A549 treated with GW870086 at 1 μM for 4 hours (cell line): ENCODE data around the gene RBM4B. TPM values are rescaled to one million over a fixed set of nuclear protein-coding genes. Genes with fewer than 3 reads are reported as not detected.

Experiments
- total RNA-seq: library from RNA; stranded (reverse); fragments of 200-300 nt; extraction: Qiagen RNA extraction; gene quantifications from 5 replicates; pipeline ENCODE4 v1.2.3, GENCODE V29; 2022; ENCODE audit warnings: low read depth

Gene RBM4B
- 18.5 to 19.9 TPM (median 18.9 TPM) in 5 replicates for total RNA-seq

GRCh38 chr11:66677599-66678375, at the start of gene RBM4B:
Gene RBM4B (minus strand): TSS chr11:66677887. CDS start chr11:66677079, 808 bp downstream.

GRCh38 chr11:66638177-66639065, 39.3 kb downstream of the RBM4B start, which contains the start of gene RBM4:
Gene RBM4 (plus strand): TSS chr11:66638703. CDS start chr11:66639712, 1,009 bp downstream.

GRCh38 chr11:66616379-66617154, 61.1 kb downstream of the RBM4B start, which contains the start of gene RBM14:
Gene RBM14 (plus strand): TSS chr11:66616630. CDS start chr11:66616721, 91 bp downstream.

Other genes with a start within 250 kb of the RBM4B start
- 98.8 to 122 TPM (median 111 TPM) in 5 replicates for gene MRPL11, start 239.0 kb downstream of the RBM4B start, total RNA-seq
- gene PELI3, start 211.0 kb downstream of the RBM4B start, total RNA-seq, result 3.7 to 5.8 TPM (median 4.8 TPM) in 5 replicates
- 51.9 to 59.3 TPM (median 57.4 TPM) in 5 replicates for gene DPP3, start 197.5 kb downstream of the RBM4B start, total RNA-seq
- gene BBS1, start 167.3 kb downstream of the RBM4B start, total RNA-seq, result 9.8 to 11.9 TPM (median 10.7 TPM) in 5 replicates
- 7.4 to 14.0 TPM (median 12.4 TPM) in 5 replicates for gene ZDHHC24, start 131.8 kb downstream of the RBM4B start, total RNA-seq
- 0.05 TPM in 1 of 5 replicates, not detected in the others for gene ACTN3, start 131.0 kb downstream of the RBM4B start, total RNA-seq
- 31.3 to 37.8 TPM (median 33.7 TPM) in 5 replicates for gene CTSF, start 109.3 kb downstream of the RBM4B start, total RNA-seq
- 0.21 to 0.68 TPM (median 0.53 TPM) in 5 replicates for gene CCDC87, start 84.8 kb downstream of the RBM4B start, total RNA-seq
- gene CCS, start 84.7 kb downstream of the RBM4B start, total RNA-seq, result 24.5 to 30.1 TPM (median 26.7 TPM) in 5 replicates
- 59.5 to 81.7 TPM (median 68.6 TPM) in 5 replicates for gene RBM14, start 61.3 kb downstream of the RBM4B start, total RNA-seq
- gene RBM4, start 39.2 kb downstream of the RBM4B start, total RNA-seq, result 133 to 146 TPM (median 135 TPM) in 5 replicates
- 8.0 to 11.7 TPM (median 9.5 TPM) in 5 replicates for gene SPTBN2, start 51.3 kb upstream of the RBM4B start, total RNA-seq
- 40.7 to 57.5 TPM (median 53.9 TPM) in 5 replicates for gene RCE1, start 165.6 kb upstream of the RBM4B start, total RNA-seq
- 84.6 to 115 TPM (median 106 TPM) in 5 replicates for gene LRFN4, start 179.2 kb upstream of the RBM4B start, total RNA-seq